IPS-20b (cell line): ENCODE results near the gene GOLGA8A.
A peak's percentile ranks its signal among the peaks of the same experiment; 100 is the strongest.
"Not testable (repeated sequence)": the region's sequence is repeated elsewhere in the genome, so short reads cannot be mapped to it uniquely, and the experiment has no call there.

Experiments
- H3K27ac ChIP-seq: one replicate; pipeline ENCODE4 v1.5.1; 2013; ENCODE audit warnings: low read length
- H3K27me3 ChIP-seq: 2 replicates; pipeline ENCODE4 v1.6.1; 2013; ENCODE audit warnings: mild to moderate bottlenecking, low read length, inconsistent platforms; ENCODE audit not compliant: insufficient read depth
- H3K36me3 ChIP-seq: 2 replicates; pipeline ENCODE4 v1.6.1; 2013; ENCODE audit warnings: low read depth, mild to moderate bottlenecking, inconsistent platforms, low read length, moderate library complexity; ENCODE audit not compliant: insufficient read depth
- H3K4me1 ChIP-seq: 2 replicates; pipeline ENCODE4 v1.6.1; 2013; ENCODE audit warnings: mild to moderate bottlenecking, control low read depth, inconsistent platforms, low read length, moderate library complexity; ENCODE audit not compliant: insufficient read depth
- H3K4me3 ChIP-seq: 2 replicates; pipeline ENCODE4 v1.5.1; 2013; ENCODE audit warnings: mild to moderate bottlenecking, low read length, inconsistent platforms
- H3K9ac ChIP-seq: 2 replicates; pipeline ENCODE4 v1.6.1; 2013; ENCODE audit warnings: low read depth, mild to moderate bottlenecking, inconsistent platforms, low read length, moderate library complexity
- H3K9me3 ChIP-seq: 2 replicates; pipeline ENCODE4 v1.6.1; 2013; ENCODE audit warnings: mild to moderate bottlenecking, low read depth, low read length, inconsistent platforms; ENCODE audit not compliant: insufficient read depth

The GOLGA8A gene

DNA sequence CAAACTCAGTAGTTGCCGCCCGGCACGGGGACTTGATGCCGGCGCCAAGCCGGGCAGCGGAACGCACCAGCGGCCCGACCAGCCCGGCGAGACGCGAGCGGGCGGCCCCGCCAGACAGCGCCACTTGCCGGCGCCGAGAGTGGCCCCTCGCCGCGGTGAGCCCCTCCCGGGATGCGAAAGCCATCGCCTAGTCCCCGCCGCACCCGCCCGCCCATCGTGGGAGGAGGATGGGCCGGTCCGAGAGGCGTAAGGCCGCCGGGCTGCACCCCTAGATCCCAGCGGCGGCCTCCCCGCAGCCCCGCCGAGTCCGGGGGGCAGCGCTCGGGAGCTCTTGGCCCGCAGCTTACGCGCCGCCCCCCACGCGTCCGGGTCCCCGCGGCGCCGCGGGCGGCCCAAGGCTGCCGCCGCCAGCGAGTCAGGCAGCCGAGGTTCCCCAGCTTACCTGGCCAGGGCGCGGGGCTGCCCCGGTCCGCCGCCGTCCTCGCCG, 609 bp downstream of the GOLGA8A start:
- peak overlapping the region; percentile 66 for H3K4me3 ChIP-seq
- H3K27me3 ChIP-seq, result peaks cover 42% of the 10 kb centered on the region
- no peaks in the 10 kb centered on the region for H3K4me1 ChIP-seq
- H3K9me3 ChIP-seq, result peaks cover 5% of the 10 kb centered on the region
- H3K9ac ChIP-seq, result no peak overlapping the region; the same call in 1 of the 2 replicates
- no peak overlapping the region for H3K27ac ChIP-seq
- no peaks in the 10 kb centered on the region for H3K36me3 ChIP-seq

GRCh38 chr15:34436126-34436955, 1.3 kb downstream of the GOLGA8A start:
- H3K4me3 ChIP-seq, result peak overlapping the region; percentile 66
- no peaks in the 10 kb centered on the region for H3K4me1 ChIP-seq
- H3K27ac ChIP-seq, result no peak overlapping the region
- peaks cover 5% of the 10 kb centered on the region for H3K9me3 ChIP-seq
- H3K9ac ChIP-seq, result no peak overlapping the region; the same call in 1 of the 2 replicates
- no peaks in the 10 kb centered on the region for H3K36me3 ChIP-seq
- H3K27me3 ChIP-seq, result peaks cover 42% of the 10 kb centered on the region

GRCh38 chr15:34435658-34436057, 1.9 kb downstream of the GOLGA8A start:
- Histone ChIP-seq H3K9ac (no peak overlapping the region), H3K4me1 (no peaks in the 10 kb centered on the region), H3K9me3 (peaks cover 5% of the 10 kb centered on the region), H3K36me3 (no peaks in the 10 kb centered on the region), H3K4me3 (no peak overlapping the region), H3K27me3 (peaks cover 42% of the 10 kb centered on the region), H3K27ac (no peak overlapping the region)

DNA sequence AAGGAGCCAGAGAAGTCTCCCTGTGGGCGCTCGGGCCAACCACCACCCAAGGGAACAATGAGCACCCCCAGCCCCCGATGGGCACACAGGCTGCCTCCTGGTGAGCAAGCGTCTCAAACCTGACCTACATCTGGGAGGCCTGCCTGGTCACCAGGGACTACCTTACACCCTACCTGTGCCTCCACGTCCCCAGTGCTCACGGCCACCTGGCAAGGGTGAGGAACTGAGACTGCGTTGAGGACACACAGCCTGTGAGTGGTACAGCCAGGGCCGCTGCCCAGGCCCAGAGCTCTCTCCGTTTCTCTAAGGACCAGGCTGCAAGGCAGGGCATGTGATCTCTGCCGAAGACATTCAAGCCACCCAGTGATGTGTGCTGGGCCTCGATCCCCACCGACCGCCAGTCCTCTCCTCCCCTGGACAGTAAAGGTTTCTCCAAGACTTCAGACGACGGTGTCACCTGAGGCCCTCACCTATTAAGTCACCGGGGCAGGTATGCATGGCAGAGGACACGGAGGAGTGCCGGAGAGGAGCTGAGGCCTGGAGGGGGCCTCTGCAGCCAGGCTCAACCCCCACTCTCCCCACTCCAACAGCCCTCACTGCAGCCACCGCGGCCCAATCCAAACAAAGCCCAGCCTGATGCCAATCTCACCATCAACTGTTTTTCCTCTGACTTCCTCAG, 2.8 kb downstream of the GOLGA8A start:
- H3K4me3 ChIP-seq, result no peak overlapping the region
- no peaks in the 10 kb centered on the region for H3K36me3 ChIP-seq
- H3K9ac ChIP-seq, result no peak overlapping the region
- no peak overlapping the region for H3K27ac ChIP-seq
- no peaks in the 10 kb centered on the region for H3K4me1 ChIP-seq
- peaks cover 42% of the 10 kb centered on the region for H3K27me3 ChIP-seq
- peaks cover 5% of the 10 kb centered on the region for H3K9me3 ChIP-seq

DNA sequence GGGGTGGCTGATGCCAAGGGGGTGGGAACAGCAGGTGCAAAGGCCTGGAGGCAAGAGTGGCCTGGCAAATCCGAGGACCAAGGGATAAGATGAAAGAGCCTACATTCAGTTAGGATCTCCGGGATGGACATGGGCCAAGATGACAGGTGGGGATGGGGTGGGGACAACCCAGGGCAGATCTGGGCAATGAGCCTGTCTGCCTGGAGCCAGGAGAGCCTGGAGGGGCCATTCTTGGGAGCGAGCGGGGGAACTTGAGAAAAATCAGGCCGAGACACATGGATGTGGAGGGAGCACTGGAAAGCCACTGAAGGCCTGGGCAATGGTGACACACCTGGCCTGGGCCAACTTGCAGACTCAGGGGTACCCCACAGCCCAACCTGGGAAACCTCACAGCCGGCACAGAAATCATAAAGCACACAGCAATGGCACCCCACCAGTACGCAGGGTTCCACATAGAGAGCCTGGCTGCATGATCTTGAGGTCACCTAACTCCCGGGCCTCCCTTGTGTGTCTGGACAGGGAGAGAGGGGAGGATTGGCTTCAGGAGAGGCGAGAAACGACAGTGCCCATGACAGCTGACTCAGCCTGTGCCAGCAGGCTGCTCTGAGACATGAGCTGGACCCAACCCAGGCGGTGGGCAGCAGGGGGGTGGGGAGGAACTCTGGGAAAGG, 3.5 kb downstream of the GOLGA8A start:
- not testable (repeated sequence) for H3K27ac ChIP-seq, H3K4me3 ChIP-seq, H3K4me1 ChIP-seq

DNA sequence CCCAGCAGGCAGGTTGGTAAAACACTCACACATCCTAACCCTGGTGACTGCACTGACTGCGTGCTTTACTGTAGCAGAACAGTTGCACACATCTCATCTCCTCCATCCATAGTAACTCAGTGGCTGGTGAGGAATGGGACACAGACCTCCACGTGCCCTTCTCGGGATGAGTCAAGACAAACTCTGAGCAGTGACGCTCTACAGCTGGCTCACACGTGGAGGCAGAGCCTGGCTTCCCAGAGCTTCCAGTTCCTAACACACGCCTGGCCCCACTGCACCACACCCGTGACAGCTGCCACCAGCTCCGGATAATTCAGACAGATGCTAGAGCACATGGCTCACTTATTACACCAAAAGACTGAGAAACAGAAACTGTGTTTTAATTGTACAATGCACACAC, 7.0 kb downstream of the GOLGA8A start:
- H3K9ac ChIP-seq, H3K36me3 ChIP-seq, H3K4me3 ChIP-seq, H3K4me1 ChIP-seq, H3K27ac ChIP-seq, H3K27me3 ChIP-seq, H3K9me3 ChIP-seq: not testable (repeated sequence)

More for the DNA sequence above, 3.5 kb downstream of the GOLGA8A start:
- peaks cover 39% of the 10 kb centered on the region for H3K27me3 ChIP-seq
- H3K9me3 ChIP-seq, H3K9ac ChIP-seq, H3K36me3 ChIP-seq: not testable (repeated sequence)

- not testable (repeated sequence) for H3K27me3 ChIP-seq, H3K27ac ChIP-seq, H3K9me3 ChIP-seq, H3K9ac ChIP-seq, H3K36me3 ChIP-seq, H3K4me1 ChIP-seq, H3K4me3 ChIP-seq
These were observed 14.1 kb downstream of the GOLGA8A start for GRCh38 chr15:34423425-34424090.

DNA sequence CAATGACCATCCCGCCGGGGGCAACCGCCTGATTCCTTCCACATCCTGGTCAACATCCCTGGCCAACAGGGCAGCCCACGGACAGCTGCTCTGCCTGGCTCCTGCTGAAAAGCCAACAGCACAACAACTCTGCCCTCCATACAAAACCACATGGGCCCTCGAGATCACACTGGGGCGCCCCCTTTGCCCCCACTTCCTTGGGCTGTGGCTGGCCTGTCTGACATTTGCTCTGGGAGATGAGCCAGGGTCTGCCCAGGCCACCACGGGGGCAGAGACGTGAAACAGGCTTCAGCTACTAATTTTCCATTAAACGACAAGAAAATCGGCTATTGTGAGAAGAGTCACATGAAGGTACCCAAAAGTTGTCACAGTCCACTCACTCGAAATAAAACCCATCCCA, 16.7 kb downstream of the GOLGA8A start:
- H3K36me3 ChIP-seq, H3K27me3 ChIP-seq, H3K4me1 ChIP-seq, H3K27ac ChIP-seq, H3K9me3 ChIP-seq, H3K9ac ChIP-seq, H3K4me3 ChIP-seq: not testable (repeated sequence)

- not testable (repeated sequence) for H3K27me3 ChIP-seq, H3K36me3 ChIP-seq, H3K27ac ChIP-seq, H3K9me3 ChIP-seq, H3K4me3 ChIP-seq, H3K9ac ChIP-seq, H3K4me1 ChIP-seq
These were observed 19.2 kb downstream of the GOLGA8A start for GRCh38 chr15:34418435-34418834.

- H3K36me3 ChIP-seq, H3K27me3 ChIP-seq, H3K27ac ChIP-seq, H3K4me1 ChIP-seq, H3K9ac ChIP-seq, H3K9me3 ChIP-seq, H3K4me3 ChIP-seq: not testable (repeated sequence)
These were observed 28.1 kb downstream of the GOLGA8A start for GRCh38 chr15:34409511-34409910.

DNA sequence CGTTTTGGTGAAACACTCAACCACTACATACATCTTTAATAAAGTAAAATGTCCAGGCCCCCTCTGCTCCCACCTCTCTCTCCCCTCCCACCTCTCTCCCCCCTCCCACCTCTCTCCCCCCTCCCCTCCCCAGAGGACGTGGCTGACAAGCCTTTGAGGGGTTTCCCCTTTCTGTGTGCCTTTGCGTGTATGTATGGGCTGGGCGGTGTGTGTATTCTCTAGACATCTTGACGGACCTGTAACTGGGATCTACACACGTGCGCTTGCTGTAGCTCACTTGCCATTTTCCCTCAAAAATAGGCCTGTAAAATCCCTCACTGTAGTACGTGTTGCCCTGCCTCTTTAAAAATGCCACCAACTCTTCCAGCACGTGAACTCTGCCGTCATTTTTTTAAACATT, 28.6 kb downstream of the GOLGA8A start:
- not testable (repeated sequence) for H3K9ac ChIP-seq, H3K36me3 ChIP-seq, H3K27me3 ChIP-seq, H3K27ac ChIP-seq, H3K9me3 ChIP-seq, H3K4me3 ChIP-seq, H3K4me1 ChIP-seq
